ENCODE data around the gene SUCLG1.
"Not testable (repeated sequence)": the region's sequence is repeated elsewhere in the genome, so short reads cannot be mapped to it uniquely, and the experiment has no call there.

The SUCLG1 gene

GRCh38 chr2:84421197-84421596 is 37.9 kb downstream of the SUCLG1 start:
- Histone ChIP-seq H3K36me3 (ENCODE audit: insufficient read depth, low read length) (no peaks in the 10 kb centered on the region), H3K9me3 (ENCODE audit: control insufficient read depth, insufficient read depth, low read length) (no peaks in the 10 kb centered on the region), H3K9ac (ENCODE audit: low read depth, low read length) (no peak overlapping the region), H3K4me1 (ENCODE audit: insufficient read depth, low read length) (no peaks in the 10 kb centered on the region)

- H3K9ac ChIP-seq (ENCODE audit: low read depth, low read length) = no peak overlapping the region
- no peaks in the 10 kb centered on the region for H3K9me3 ChIP-seq (ENCODE audit: control insufficient read depth, insufficient read depth, low read length)
- H3K36me3 ChIP-seq (ENCODE audit: insufficient read depth, low read length) = no peaks in the 10 kb centered on the region
- H3K4me1 ChIP-seq (ENCODE audit: insufficient read depth, low read length) = no peaks in the 10 kb centered on the region
These were observed 41.5 kb downstream of the SUCLG1 start for GRCh38 chr2:84417453-84418145.

GRCh38 chr2:84409531-84409930 is 49.5 kb downstream of the SUCLG1 start:
- Histone ChIP-seq H3K36me3 (ENCODE audit: insufficient read depth, low read length) (no peaks in the 10 kb centered on the region), H3K4me1 (ENCODE audit: insufficient read depth, low read length) (no peaks in the 10 kb centered on the region), H3K9ac (ENCODE audit: low read depth, low read length) (no peak overlapping the region), H3K9me3 (ENCODE audit: control insufficient read depth, insufficient read depth, low read length) (no peaks in the 10 kb centered on the region)

GRCh38 chr2:84402111-84402510 is 57.0 kb downstream of the SUCLG1 start:
- H3K4me1 ChIP-seq (ENCODE audit: insufficient read depth, low read length); H3K9me3 ChIP-seq (ENCODE audit: control insufficient read depth, insufficient read depth, low read length); H3K36me3 ChIP-seq (ENCODE audit: insufficient read depth, low read length); H3K9ac ChIP-seq (ENCODE audit: low read depth, low read length): not testable (repeated sequence)

GRCh38 chr2:84399839-84400238 is 59.2 kb downstream of the SUCLG1 start:
- H3K9me3 ChIP-seq (ENCODE audit: control insufficient read depth, insufficient read depth, low read length); H3K36me3 ChIP-seq (ENCODE audit: insufficient read depth, low read length); H3K4me1 ChIP-seq (ENCODE audit: insufficient read depth, low read length); H3K9ac ChIP-seq (ENCODE audit: low read depth, low read length): not testable (repeated sequence)

DNA sequence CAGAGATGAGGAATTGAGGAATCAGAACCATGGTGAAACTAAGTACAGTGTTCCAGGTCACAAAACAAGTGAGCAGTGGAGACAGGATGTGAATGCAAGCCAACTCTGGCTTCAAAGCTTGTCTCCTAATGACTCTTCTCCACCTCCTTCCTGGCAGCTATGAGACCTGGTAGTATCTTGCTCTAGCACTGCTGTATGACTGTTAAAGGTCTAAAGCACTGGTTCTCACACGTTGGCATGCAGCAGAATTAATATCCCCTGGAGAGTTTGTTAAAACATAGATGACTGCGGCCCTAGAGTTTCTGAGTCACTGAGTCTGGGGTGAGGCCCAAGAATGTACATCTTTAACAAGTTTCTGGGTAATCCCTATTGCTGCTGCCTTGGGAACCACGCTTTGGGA is 63.3 kb downstream of the SUCLG1 start:
- Histone ChIP-seq H3K9ac (ENCODE audit: low read depth, low read length) (no peak overlapping the region), H3K9me3 (ENCODE audit: control insufficient read depth, insufficient read depth, low read length) (no peaks in the 10 kb centered on the region), H3K36me3 (ENCODE audit: insufficient read depth, low read length) (no peaks in the 10 kb centered on the region), H3K4me1 (ENCODE audit: insufficient read depth, low read length) (no peaks in the 10 kb centered on the region)

GRCh38 chr2:84394628-84395027 is 64.5 kb downstream of the SUCLG1 start:
- no peak overlapping the region for H3K9ac ChIP-seq (ENCODE audit: low read depth, low read length)
- no peaks in the 10 kb centered on the region for H3K4me1 ChIP-seq (ENCODE audit: insufficient read depth, low read length)
- H3K9me3 ChIP-seq (ENCODE audit: control insufficient read depth, insufficient read depth, low read length) = no peaks in the 10 kb centered on the region
- H3K36me3 ChIP-seq (ENCODE audit: insufficient read depth, low read length) = no peaks in the 10 kb centered on the region

DNA sequence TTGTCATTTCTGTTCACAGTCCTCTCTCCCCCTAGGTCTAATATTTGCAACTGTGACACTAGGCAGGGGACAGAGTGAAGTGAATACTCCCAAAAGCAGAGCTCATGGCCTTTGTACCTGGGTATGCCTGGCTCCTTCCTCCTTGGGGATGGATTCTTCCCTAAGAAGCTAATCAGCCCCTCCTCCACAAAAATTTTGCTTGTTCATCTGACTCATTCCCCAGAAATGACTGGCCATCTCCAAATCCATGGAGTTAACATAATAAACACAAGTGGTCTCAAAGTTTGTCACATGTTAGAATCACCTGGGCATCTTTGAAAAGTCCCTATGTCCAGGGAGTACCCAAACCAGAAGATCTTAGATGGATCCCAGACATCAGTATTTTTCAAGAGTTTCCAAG is 65.3 kb downstream of the SUCLG1 start:
- Histone ChIP-seq H3K36me3 (ENCODE audit: insufficient read depth, low read length) (no peaks in the 10 kb centered on the region), H3K9ac (ENCODE audit: low read depth, low read length) (no peak overlapping the region), H3K9me3 (ENCODE audit: control insufficient read depth, insufficient read depth, low read length) (no peaks in the 10 kb centered on the region), H3K4me1 (ENCODE audit: insufficient read depth, low read length) (no peaks in the 10 kb centered on the region)

DNA sequence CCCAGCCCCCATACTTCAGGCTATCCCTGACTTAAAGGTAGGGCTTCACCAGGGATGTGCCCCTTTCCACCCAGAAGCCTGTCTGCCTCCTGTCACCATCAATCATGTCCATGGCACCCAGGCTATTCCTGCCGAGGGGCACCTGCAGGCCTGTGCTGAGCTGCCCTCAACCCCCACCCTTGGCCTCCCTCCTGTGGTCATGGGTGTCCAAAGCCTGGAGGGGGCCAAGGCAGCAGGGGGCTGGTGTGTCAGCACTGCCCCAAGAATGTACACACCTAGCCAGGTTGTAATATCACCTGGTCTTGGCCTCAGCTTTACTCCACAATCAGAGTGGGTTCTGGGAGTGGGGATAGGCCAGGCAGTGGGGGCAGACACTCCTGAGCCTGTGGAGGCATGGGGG is 69.3 kb downstream of the SUCLG1 start:
- H3K36me3 ChIP-seq (ENCODE audit: insufficient read depth, low read length) = no peaks in the 10 kb centered on the region
- no peaks in the 10 kb centered on the region for H3K9me3 ChIP-seq (ENCODE audit: control insufficient read depth, insufficient read depth, low read length)
- H3K9ac ChIP-seq (ENCODE audit: low read depth, low read length) = no peak overlapping the region
- H3K4me1 ChIP-seq (ENCODE audit: insufficient read depth, low read length) = 0 out of 2 replicates have a peak, but pooled peaks cover 6% of the 10 kb centered on the region

DNA sequence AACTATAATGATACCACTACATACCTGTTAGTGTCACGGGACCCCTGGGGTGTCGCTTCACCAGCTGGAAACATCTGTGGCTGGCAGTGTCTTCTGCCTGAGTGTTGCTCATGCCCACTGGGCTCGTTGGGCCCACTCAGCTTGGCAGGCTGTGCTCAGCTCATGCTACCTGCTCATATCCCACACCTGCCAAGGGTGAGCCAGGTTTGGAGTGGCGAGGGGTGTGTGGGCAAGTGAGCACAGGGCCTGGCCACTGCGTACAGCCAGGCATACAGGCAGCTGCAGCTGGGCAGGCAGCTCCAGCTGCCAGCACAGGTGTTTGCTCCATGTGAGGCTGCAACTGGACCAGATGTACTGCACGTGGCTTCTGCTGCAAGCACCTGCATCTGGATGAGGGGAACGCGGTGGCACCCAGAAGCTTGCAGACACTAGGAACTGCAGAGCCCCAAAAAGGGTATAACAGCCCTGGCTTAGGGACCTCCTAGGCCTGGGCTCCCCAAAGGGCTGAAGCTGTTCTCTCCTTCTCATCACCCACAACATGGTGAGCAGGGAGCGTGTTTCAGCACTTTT is 70.1 kb downstream of the SUCLG1 start:
- H3K36me3 ChIP-seq (ENCODE audit: insufficient read depth, low read length) = no peaks in the 10 kb centered on the region
- H3K9me3 ChIP-seq (ENCODE audit: control insufficient read depth, insufficient read depth, low read length) = no peaks in the 10 kb centered on the region
- H3K9ac ChIP-seq (ENCODE audit: low read depth, low read length) = no peak overlapping the region
- H3K4me1 ChIP-seq (ENCODE audit: insufficient read depth, low read length) = 0 out of 2 replicates have a peak, but pooled peaks cover 6% of the 10 kb centered on the region

DNA sequence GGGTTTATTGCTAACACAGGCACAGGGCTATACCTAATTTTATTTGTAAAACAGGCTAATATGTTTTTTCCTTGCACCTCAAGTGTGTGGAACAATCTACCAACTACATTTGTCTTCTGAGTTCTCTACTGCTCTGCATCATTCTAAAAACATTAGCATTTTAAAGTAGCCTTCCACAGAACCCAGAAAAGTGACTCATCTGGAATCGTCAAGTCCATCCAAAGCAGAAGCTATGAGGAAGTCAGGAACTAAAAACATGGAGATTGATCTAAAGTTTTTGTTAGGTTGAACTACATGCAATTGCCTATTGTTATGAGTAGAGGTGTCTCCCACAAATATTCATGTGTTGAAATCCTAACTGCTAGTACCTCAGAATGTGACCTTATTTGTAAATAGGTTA is 70.9 kb downstream of the SUCLG1 start:
- Histone ChIP-seq H3K4me1 (ENCODE audit: insufficient read depth, low read length) (0 out of 2 replicates have a peak, but pooled peaks cover 6% of the 10 kb centered on the region), H3K9ac (ENCODE audit: low read depth, low read length) (no peak overlapping the region), H3K36me3 (ENCODE audit: insufficient read depth, low read length) (no peaks in the 10 kb centered on the region), H3K9me3 (ENCODE audit: control insufficient read depth, insufficient read depth, low read length) (no peaks in the 10 kb centered on the region)

GRCh38 chr2:84386336-84387040 is 72.6 kb downstream of the SUCLG1 start:
- H3K36me3 ChIP-seq (ENCODE audit: insufficient read depth, low read length) = no peaks in the 10 kb centered on the region
- no peaks in the 10 kb centered on the region for H3K9me3 ChIP-seq (ENCODE audit: control insufficient read depth, insufficient read depth, low read length)
- 0 out of 2 replicates have a peak, but pooled peaks cover 6% of the 10 kb centered on the region for H3K4me1 ChIP-seq (ENCODE audit: insufficient read depth, low read length)
- no peak overlapping the region for H3K9ac ChIP-seq (ENCODE audit: low read depth, low read length)

DNA sequence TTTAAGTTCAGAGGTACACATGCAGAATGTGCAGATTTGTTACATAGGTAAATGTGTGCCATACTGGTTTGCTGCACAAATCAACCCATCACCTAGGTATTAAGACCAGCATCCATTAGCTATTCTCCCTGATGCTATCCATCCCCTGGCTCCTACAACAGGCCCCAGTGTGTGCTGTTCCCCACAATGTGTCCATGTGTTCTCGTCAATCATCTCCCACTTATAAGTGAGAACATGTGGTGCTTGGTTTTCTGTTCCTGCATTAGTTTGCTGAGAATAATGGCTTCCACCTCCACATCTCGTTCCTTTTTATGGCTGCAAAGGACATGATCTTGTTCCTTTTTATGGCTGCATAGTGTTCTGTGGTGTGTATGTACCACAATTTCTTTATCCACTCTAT is 75.8 kb downstream of the SUCLG1 start:
- Histone ChIP-seq H3K9ac (ENCODE audit: low read depth, low read length) (no peak overlapping the region), H3K9me3 (ENCODE audit: control insufficient read depth, insufficient read depth, low read length) (no peaks in the 10 kb centered on the region), H3K36me3 (ENCODE audit: insufficient read depth, low read length) (no peaks in the 10 kb centered on the region), H3K4me1 (ENCODE audit: insufficient read depth, low read length) (0 out of 2 replicates have a peak, but pooled peaks cover 6% of the 10 kb centered on the region)

DNA sequence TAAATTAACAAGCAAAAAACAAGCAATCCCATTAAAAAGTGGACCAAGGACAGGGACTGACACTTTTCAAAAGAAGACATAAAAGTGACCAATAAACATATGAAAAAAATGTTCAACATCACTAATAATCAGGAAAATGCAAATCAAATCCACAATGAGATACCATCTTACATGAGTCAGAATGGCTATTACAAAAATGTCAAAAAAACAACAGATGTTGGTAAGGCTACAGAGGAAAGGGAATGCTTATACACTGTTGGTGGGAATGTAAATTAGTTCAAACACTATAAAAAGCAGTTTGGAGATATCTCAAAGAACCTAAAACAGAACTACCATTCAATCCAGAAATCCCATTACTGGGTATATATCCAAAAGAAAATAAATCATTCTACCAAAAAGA is 78.2 kb downstream of the SUCLG1 start:
- Histone ChIP-seq H3K4me1 (ENCODE audit: insufficient read depth, low read length) (no peaks in the 10 kb centered on the region), H3K9ac (ENCODE audit: low read depth, low read length) (no peak overlapping the region), H3K36me3 (ENCODE audit: insufficient read depth, low read length) (no peaks in the 10 kb centered on the region), H3K9me3 (ENCODE audit: control insufficient read depth, insufficient read depth, low read length) (no peaks in the 10 kb centered on the region; the same call in 1 of the 2 replicates)

- H3K4me1 ChIP-seq (ENCODE audit: insufficient read depth, low read length) = no peaks in the 10 kb centered on the region
- no peaks in the 10 kb centered on the region for H3K36me3 ChIP-seq (ENCODE audit: insufficient read depth, low read length)
- no peak overlapping the region for H3K9ac ChIP-seq (ENCODE audit: low read depth, low read length)
- no peaks in the 10 kb centered on the region; the same call in 1 of the 2 replicates for H3K9me3 ChIP-seq (ENCODE audit: control insufficient read depth, insufficient read depth, low read length)
These were observed 80.1 kb downstream of the SUCLG1 start for GRCh38 chr2:84378960-84379359.
